A549 (cell line): ENCODE data around the gene SLC4A3.

ENCODE experiments used
- EP300 ChIP-seq, 2 experiments: fragments of >200 bp; sonication (Bioruptor Twin); formaldehyde crosslinking; IDR thresholded peaks; 2 replicates in 1 of 2; 3 replicates in 1 of 2; pipeline ENCODE4 v1.6.1; 2016 to 2017
- MYC ChIP-seq: IDR thresholded peaks from 2 replicates; pipeline ENCODE4 v1.6.1; 2012; ENCODE audit warnings: mild to moderate bottlenecking, inconsistent platforms, low read length, improper control_type of control experiment, borderline replicate concordance
- NFE2L2 ChIP-seq: fragments of 150-350 bp; conservative IDR thresholded peaks from 2 replicates; pipeline ENCODE4 v1.6.1; 2014; ENCODE audit warnings: low read length
- POLR2A ChIP-seq: IDR thresholded peaks from 2 replicates; pipeline ENCODE4 v1.6.1; 2012; ENCODE audit warnings: mild to moderate bottlenecking, low read length
- POLR2AphosphoS2 ChIP-seq: conservative IDR thresholded peaks from 2 replicates; pipeline ENCODE4 v1.6.1; 2012; ENCODE audit warnings: low read length, improper control_type of control experiment, inconsistent platforms
- RAD21 ChIP-seq, 2 experiments: fragments of >200 bp in 1 of 2; sonication (Bioruptor Twin) in 1 of 2; formaldehyde crosslinking in 1 of 2; IDR thresholded peaks in 1 of 2; conservative IDR thresholded peaks in 1 of 2; 2 replicates in 1 of 2; 3 replicates in 1 of 2; pipeline ENCODE4 v1.6.1; 2012 to 2018; ENCODE audit warnings: inconsistent platforms in 1 of 2
- RCOR1 ChIP-seq: fragments of 150-350 bp; IDR thresholded peaks from 2 replicates; pipeline ENCODE4 v1.6.1; 2014; ENCODE audit warnings: antibody characterized with exemption, low read length, low read depth
- RFX5 ChIP-seq: fragments of 450-650 bp; IDR thresholded peaks from 2 replicates; pipeline ENCODE4 v1.7.1; 2014; ENCODE audit warnings: antibody characterized with exemption, mild to moderate bottlenecking, moderate library complexity
- ZFP36 ChIP-seq: fragments of 450-650 bp; IDR thresholded peaks from 2 replicates; pipeline ENCODE4 v1.6.1; 2014; ENCODE audit warnings: borderline replicate concordance; ENCODE audit not compliant: partially characterized antibody
- TF ChIP-seq, protein P1 (sequence below): fragments of >200 bp; sonication (Bioruptor Twin); formaldehyde crosslinking; IDR thresholded peaks from 3 replicates; pipeline ENCODE4 v1.5.1; 2016
- TF ChIP-seq, protein P2 (sequence below): fragments of 200-600 bp; sonication (generic); IDR thresholded peaks from 2 replicates; pipeline ENCODE4 v1.6.1; 2016; ENCODE audit warnings: antibody characterized with exemption, mild to moderate bottlenecking, moderate library complexity
- TF ChIP-seq, protein P3 (sequence below): IDR thresholded peaks from 2 replicates; pipeline ENCODE4 v1.6.1; 2012
- TF ChIP-seq, protein P4 (sequence below): fragments of 250-450 bp; sonication (Bioruptor Pico); IDR thresholded peaks from 2 replicates; pipeline ENCODE4 v1.5.0; 2021; ENCODE audit warnings: mild to moderate bottlenecking, moderate library complexity, borderline replicate concordance
- TF ChIP-seq, protein P5 (sequence below): fragments of 150-350 bp; IDR thresholded peaks from 2 replicates; pipeline ENCODE4 v1.6.1; 2014; ENCODE audit warnings: low read depth, mild to moderate bottlenecking, low read length

DNA sequence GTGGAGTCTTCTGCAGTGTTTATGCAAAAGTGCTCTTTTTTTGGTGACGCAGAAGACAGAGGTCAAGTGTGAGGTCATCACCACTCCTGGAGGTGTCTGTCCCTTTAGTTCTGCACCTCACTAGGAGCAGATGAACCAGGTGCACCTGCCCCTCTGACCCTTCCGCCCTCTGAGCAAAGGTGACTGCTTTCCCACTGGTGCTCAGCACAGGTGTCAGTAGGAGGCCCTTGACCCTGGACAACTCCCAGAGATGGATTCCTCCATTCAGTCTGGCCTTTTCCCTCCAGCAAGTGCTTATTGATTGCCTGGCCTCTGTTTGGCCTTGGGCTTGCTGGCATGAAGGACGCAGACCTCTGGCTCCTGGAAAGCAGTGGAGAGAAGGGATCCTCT is 8.7 kb upstream of the SLC4A3 start:
- no peak for TF ChIP-seq POLR2A
- TF ChIP-seq NFE2L2 = no peak
- TF ChIP-seq MYC = no peak
- no peak for TF ChIP-seq POLR2AphosphoS2
- TF ChIP-seq, protein P1, sequence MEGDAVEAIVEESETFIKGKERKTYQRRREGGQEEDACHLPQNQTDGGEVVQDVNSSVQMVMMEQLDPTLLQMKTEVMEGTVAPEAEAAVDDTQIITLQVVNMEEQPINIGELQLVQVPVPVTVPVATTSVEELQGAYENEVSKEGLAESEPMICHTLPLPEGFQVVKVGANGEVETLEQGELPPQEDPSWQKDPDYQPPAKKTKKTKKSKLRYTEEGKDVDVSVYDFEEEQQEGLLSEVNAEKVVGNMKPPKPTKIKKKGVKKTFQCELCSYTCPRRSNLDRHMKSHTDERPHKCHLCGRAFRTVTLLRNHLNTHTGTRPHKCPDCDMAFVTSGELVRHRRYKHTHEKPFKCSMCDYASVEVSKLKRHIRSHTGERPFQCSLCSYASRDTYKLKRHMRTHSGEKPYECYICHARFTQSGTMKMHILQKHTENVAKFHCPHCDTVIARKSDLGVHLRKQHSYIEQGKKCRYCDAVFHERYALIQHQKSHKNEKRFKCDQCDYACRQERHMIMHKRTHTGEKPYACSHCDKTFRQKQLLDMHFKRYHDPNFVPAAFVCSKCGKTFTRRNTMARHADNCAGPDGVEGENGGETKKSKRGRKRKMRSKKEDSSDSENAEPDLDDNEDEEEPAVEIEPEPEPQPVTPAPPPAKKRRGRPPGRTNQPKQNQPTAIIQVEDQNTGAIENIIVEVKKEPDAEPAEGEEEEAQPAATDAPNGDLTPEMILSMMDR = no peak
- no peak for TF ChIP-seq ZFP36
- TF ChIP-seq EP300 (IDR thresholded peaks at IDR 0.05) = no peak
- TF ChIP-seq, protein P2, sequence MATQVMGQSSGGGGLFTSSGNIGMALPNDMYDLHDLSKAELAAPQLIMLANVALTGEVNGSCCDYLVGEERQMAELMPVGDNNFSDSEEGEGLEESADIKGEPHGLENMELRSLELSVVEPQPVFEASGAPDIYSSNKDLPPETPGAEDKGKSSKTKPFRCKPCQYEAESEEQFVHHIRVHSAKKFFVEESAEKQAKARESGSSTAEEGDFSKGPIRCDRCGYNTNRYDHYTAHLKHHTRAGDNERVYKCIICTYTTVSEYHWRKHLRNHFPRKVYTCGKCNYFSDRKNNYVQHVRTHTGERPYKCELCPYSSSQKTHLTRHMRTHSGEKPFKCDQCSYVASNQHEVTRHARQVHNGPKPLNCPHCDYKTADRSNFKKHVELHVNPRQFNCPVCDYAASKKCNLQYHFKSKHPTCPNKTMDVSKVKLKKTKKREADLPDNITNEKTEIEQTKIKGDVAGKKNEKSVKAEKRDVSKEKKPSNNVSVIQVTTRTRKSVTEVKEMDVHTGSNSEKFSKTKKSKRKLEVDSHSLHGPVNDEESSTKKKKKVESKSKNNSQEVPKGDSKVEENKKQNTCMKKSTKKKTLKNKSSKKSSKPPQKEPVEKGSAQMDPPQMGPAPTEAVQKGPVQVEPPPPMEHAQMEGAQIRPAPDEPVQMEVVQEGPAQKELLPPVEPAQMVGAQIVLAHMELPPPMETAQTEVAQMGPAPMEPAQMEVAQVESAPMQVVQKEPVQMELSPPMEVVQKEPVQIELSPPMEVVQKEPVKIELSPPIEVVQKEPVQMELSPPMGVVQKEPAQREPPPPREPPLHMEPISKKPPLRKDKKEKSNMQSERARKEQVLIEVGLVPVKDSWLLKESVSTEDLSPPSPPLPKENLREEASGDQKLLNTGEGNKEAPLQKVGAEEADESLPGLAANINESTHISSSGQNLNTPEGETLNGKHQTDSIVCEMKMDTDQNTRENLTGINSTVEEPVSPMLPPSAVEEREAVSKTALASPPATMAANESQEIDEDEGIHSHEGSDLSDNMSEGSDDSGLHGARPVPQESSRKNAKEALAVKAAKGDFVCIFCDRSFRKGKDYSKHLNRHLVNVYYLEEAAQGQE = no peak
- TF ChIP-seq RAD21 (conservative IDR thresholded peaks at IDR 0.05 in 1 of 2, IDR thresholded peaks at IDR 0.05 in 1 of 2) = no peak
- TF ChIP-seq RCOR1 = no peak
- TF ChIP-seq, protein P3, sequence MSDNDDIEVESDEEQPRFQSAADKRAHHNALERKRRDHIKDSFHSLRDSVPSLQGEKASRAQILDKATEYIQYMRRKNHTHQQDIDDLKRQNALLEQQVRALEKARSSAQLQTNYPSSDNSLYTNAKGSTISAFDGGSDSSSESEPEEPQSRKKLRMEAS = no peak
- TF ChIP-seq, protein P4, sequence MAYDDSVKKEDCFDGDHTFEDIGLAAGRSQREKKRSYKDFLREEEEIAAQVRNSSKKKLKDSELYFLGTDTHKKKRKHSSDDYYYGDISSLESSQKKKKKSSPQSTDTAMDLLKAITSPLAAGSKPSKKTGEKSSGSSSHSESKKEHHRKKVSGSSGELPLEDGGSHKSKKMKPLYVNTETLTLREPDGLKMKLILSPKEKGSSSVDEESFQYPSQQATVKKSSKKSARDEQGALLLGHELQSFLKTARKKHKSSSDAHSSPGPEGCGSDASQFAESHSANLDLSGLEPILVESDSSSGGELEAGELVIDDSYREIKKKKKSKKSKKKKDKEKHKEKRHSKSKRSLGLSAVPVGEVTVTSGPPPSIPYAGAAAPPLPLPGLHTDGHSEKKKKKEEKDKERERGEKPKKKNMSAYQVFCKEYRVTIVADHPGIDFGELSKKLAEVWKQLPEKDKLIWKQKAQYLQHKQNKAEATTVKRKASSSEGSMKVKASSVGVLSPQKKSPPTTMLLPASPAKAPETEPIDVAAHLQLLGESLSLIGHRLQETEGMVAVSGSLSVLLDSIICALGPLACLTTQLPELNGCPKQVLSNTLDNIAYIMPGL (CRISPR knock-in tag) = no peak
- TF ChIP-seq, protein P5, sequence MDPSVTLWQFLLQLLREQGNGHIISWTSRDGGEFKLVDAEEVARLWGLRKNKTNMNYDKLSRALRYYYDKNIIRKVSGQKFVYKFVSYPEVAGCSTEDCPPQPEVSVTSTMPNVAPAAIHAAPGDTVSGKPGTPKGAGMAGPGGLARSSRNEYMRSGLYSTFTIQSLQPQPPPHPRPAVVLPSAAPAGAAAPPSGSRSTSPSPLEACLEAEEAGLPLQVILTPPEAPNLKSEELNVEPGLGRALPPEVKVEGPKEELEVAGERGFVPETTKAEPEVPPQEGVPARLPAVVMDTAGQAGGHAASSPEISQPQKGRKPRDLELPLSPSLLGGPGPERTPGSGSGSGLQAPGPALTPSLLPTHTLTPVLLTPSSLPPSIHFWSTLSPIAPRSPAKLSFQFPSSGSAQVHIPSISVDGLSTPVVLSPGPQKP = no peak
- TF ChIP-seq RFX5 = no peak
